CD4-positive, alpha-beta T cell treated with Interferon gamma for 1 hour (primary cell): ENCODE results near the gene INKA2.
"Not testable (repeated sequence)": the region's sequence is repeated elsewhere in the genome, so short reads cannot be mapped to it uniquely, and the experiment has no call there.

Experiments
- DNase-seq: peaks from one replicate; pipeline ENCODE4 v3.0.0-alpha.2; 2020

The INKA2 gene

DNA sequence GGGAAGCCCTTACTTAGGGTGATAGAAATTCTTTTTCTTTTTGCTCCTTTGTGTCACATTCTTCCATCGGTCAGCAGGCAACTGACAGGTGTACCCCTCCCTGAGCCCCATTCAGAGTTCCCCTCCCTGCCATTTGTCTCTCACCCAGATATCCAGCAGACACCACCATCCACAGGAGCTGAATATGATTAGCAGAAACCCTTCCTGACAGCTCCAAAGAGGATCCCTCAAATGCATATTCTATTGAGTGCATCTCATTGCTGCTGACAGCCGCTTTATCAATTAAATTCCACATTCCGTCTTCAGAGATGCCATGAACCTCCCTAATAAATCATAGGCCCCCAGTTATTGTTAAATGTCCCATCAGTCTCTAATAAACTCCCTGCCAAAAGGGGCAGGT is 10.4 kb upstream of the INKA2 start:
- DNase-seq, result no peak

DNA sequence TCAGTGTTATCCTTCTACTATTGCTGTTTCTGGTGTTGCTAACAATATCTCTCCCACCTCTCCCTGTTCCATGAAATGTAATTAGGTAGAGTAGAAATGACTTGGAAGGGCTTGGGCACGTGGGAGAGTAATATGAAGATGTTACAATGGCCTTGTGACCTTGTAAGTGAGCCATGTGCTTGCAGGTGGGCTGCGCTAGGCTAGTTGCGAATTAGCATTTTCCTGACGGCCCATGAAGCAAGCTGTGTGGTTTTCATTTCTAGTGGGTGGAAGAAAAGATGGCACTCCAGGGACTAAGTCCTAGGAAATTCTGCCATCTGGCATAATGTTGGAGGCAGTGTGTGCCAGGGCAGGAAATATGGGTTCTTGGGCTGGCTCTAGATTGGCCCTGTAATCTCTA is 8.8 kb upstream of the INKA2 start:
- no peak for DNase-seq

DNA sequence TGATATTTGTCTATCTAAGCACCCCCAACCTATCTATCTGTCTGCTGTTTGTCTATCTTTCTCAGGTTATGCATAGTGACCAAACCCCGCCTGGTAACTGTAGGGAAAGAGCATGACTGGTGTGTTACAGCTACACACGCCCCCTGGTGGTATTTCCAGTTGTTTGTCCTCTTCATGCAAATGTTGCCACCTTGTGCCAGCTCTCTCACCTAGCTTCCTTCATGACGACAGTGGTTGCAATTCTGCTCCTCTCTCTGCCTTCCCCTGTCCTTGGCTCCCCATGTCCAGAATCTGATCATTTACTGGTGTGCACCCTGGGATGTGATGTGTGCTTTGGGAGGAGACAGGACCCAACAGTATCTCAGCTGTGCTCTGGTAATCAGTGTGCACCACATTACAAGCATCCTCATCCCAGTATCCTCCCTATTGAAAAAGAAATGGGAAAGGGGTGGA is 8.1 kb upstream of the INKA2 start:
- DNase-seq, result peak; percentile 67

DNA sequence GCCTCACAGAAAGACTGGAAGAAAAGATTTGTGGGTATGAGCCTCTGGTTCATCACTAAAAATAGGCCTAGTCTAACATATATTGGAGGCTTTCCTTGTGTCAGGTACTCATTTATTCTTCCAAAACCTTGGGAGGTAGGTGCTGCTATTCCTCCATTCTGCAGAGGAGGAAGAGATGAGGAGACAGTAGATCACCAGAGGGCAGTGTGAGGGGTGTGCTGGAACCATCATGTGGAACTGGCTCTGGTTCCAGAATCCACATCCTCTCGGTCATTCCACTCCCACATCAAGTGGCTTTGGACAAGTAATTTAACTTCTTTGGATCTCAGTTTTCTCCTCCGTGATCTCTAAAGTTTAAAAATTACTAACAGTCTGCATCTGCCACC is 7.4 kb upstream of the INKA2 start:
- DNase-seq, result no peak

DNA sequence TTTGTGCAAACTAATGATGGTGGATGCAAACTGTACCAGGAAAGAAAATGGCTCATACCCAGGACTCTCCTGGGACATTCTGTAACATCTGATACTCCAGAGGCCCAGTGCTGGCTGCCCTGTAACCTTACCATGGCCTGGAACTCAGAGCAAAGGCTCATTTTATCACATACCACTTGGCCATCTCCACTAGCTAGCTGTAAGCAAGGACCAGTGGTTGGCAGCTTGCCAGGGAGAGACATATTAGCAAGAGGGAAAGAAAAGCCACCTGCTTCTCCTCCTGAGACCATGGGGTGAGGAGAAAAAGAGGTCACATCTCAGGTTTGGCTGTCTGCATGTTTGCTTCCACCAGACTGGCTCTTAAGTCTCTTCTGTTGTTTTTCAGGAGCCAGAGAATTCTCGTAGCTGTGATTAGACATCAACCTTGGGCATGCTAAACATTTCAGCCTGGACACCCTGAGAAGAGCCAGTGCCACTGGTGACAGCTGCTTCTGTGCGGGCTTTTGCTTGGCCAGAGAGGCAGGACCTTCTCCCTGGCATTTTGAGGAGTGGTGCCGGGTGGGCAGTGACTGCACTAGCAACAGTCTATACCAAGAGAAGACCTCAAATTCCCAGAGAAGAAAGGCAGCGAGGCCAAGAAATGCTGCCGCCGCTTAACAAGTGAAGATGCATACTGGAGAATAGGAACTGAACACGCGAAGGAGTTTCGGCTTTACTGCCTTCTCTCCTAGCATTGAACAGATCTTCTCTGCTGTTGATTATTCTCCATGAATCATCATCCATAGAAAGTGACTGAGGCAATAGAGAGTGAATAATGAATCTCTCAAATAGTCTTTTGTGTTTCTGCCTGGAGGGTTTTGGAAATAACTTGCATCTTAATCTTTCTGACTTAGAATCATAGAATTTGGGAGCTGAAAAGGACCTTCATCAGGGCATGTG is 6.7 kb upstream of the INKA2 start:
- no peak for DNase-seq

DNA sequence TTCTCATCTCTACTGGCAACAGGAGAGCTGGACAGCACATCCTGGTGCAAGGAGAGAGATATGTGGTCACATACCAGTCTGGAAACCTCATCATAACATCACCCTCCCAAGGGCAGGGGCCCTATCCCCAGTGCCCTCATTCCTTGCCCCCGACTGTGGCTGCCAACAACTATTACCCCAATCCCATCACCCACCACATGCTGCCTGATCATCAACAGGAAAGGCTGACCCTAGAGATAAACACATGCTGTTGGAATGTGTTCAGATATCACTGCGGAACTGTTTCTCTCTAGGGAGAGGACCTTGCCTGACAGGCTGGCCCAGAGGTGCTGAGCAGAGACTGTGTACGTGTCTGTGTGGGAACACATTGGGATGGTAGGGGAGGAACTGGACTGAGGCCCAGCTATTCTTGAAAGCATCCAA is 4.5 kb upstream of the INKA2 start:
- DNase-seq, result no peak

DNA sequence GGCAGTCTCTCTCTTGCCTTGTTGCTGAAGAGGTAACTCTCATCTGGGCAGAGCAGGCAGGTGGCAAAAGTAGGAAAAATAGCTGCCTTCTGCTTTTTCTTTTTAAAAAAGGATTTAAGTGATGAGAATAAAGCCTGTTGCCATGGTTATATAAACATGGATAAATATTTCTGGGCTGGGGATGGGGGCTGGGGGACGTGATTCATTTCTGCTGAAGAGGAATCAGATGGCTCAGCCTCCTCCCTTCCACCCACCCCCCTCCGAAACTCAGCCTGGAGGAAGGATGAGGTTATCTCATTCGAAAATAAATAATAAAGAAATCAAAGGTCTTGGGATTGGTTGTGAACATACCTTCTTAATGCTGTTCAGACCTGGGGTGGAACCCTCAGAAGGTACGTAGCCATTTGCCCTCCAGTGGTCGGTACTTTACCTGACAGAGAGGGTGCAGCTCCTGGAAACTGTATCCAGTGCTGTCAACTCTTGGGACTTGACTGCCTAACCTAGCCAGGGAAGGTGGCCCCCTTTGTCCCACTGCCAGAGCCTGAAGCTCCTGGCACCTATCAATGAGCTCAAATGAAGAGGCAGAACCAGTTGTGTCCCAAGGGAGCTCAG is 3.8 kb upstream of the INKA2 start:
- DNase-seq, result no peak

DNA sequence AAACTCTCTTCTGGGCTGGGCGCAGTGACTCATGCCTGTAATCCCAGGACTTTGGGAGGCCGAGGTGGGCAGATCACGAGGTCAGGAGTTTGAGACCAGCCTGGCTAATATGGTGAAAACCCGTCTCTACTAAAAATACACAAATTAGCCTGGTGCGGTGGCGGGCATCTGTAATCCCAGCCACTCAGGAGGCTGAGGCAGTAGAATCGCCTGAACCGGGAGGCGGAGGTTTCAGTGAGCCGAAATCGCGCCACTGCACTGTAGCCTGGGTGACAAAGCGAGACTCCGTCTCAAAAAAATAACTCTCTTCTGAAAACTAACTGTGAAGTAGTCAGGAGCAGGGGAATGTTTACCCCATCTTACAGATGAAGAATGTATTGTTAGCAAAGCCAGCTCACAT is 3.1 kb upstream of the INKA2 start:
- not testable (repeated sequence) for DNase-seq

DNA sequence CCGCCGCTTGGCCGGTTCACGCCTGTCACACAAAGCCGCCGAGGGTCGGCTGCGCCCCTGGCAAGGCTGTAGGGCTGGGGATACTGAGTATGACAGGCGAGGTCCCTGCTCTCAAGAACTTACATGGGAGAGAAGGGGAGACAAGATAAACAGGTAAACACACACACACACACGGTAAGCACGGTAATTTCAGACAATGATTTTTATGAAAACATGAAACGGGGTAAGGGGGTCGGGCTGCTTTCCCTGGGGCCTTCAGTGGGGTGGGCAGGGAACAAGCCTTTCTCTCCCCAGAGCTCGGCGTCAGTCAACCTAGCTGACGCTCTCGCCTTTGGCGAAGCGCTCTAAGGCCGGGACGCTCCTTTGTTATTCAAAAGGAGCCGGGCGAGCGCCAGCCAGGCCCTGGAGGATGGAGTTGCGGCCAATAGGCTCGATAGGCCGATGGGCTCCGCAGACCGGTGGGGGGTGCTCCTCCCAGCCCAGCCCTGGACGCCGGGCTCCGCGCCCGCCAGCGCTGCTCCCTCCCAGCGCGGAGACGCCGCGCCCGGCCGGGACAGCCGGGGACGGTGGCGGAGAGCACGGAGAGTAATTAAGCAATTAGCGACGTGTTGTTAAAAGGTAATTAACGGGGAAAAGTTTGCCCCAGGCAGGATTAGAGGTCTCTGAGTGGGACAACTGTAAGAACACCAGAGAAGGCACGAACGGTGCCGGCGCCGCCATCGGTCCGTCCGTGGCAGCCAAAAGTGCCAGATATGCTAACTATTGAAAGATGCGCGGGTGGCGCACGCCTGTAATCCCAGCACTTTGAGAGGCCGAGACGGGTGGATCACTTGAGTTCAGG is 950 bp upstream of the INKA2 start:
- DNase-seq, result no peak

DNA sequence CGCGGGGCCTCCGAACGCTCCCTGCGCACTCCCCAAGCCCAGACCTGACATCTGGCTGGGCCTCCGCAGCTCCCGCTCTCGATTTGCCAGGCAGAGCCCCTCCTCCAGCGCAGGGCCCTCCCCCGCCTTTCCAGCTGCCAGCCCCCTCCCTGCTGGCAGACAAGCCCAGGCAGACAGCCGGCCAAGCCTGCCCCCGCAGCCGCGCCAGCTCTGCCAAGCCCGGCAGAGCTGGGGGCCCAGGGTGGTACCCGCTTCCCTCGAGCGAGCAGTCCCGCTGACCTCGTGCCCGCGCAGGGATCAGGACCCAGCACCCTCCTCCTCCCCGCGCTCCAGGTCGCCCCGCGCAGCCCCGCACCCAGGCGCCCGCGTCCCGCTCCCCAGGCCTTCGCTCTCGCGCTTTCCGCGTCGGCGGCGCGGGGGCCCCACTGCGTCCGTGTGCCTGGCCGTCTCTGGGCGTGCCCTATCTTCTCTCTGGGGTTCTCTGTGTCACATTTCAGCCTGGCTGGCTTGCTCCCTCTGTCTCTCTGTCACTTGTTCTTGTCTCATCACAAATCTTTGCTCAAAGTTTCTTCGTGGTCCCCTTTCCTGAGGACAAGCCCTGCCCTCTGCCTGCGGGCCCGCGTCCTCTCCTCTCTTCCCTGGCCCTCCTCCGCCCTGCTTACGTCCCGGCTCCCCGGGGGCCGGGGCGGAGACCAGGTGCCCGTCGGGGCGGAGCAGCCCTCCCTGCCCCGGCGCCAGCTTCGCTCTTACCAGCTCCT is 580 bp downstream of the INKA2 start:
- DNase-seq, result peak; percentile 54

DNA sequence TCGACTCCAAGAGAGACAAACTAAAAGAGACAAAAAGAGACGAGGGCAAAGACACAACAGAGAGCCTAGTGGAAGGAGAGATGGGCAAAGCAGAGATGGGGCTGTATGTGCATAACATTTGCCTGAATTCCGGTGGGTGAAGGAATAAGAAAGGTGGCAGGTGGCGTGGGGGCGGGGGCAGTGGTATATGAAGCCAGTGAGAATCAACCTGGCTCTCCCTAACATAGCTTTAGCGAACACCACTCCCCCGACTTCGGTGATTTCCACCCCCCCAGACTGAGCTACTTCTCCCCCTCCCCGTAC is 1.1 kb downstream of the INKA2 start:
- DNase-seq, result no peak

DNA sequence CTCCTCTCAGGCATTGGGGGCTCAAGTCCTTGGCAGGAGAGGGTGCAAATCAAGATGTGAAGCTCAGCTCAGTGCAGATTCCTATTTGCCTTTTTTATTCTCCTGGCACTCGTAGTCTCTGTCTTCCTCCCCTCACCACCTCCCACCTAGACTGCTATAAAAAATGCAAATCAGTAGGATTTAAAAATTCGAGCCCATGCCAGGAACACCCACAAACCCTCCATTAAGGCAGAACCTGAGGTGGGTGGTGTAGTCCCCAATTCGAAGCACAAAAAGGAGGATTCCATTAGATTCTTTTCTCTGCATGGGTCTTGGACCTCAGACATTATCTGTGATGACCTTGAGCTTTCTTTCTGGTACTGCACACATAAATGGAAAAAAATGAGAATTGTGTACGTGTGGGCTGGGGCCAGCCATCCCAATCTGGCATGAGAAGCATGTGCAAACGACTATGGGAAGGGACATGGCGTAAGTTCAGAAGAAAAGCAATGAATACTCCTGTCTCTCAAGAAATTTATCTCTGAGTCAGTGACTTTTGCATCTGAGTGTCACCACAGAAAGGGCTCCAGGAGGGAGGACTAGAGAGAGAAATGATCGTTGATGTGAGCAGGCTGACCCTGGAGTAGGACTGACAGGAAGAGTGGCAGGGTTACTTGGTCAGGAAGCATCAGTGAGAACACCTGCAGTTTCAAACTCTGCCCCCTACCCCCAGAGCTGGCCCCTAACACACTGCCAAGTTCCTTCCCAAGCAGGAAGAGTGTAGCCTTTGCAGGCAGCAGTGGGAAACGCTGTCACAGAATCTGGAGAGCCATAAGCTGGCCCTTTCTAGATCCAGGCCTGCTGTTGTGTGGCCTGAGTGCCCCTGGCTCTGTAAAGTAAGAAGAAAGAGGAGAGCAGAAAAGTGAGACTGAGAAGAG is 1.7 kb downstream of the INKA2 start:
- no peak for DNase-seq

DNA sequence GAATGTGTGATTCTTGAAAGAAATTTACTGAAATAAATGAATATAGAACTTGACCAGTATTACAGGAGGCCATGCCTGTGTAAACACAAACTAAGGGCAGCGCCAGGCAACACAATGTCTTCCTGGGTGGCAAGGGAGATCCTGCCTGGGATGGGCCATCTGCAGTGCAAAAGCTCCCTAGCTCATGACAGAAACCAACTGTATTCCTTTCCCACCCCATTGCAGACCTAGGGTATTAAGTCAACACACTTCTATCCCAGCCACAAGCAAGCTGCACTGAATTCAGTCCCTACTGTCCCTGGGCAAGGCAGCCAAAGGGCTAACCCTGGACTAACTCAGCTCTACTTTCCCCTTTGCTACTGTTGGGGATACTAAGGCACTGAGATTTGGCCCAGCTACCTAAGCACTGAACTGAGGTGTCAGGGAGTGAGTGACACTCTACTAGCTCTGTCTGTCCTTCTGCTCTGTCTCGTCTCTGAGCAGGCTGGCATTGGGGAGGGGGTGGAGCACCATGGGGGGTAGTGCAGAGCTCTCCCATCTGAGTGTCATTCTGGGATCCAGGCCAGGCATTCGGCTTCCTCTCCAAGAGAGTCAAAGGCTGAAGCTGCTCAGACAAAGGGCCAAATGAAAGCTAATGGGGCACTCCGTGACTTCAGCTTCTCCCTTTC is 2.5 kb downstream of the INKA2 start:
- DNase-seq, result no peak

DNA sequence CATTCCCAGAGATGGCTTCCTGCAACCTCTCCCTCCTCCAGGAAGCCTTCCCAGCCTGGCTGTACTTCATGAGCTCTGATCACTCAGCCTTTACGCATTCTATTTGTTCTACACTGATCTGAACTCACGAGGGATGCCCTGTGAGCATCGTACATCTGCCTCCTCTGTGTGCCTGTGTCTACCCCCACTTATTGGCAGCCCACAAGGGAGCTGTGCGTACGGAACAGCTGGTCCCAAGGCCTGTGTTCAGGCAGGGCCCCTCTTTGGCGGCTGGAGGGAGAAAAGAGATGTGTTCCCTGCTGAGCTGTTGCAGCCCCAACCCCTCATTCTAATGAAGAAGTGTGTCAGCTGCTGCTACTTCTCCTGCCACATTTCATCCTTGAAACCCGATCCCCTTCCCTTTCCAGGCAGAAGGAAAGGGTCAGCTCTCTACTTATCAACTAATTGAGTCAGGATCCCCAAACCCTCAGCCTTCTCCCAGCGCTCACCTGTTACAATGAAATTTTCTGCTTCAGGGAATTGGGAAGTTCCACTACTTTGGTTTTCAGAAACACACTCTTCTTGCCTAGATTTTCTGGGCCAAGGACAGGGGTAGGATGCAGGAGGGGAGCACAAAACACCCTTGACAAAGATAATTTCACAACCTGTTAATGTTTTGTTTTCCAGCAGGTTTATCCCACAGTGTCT is 3.2 kb downstream of the INKA2 start:
- no peak for DNase-seq

DNA sequence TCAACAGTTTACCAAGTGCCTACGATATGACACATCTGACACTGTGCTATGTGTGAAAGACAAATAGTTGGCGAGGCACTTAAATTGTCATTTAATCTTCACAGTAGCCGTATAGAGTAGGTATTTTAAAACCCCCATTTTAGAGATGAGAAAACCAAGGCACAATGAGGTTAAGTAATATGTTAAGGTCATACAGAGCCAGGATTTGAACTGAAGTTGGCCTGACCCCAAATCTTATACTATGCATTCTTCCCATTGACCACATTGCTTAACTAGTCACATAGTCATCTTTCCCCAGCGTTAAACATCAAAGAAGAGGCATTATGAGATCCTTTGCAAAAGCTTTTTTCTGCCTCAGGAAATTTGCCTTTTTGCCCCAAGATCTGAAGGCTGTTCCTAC is 3.9 kb downstream of the INKA2 start:
- no peak for DNase-seq

DNA sequence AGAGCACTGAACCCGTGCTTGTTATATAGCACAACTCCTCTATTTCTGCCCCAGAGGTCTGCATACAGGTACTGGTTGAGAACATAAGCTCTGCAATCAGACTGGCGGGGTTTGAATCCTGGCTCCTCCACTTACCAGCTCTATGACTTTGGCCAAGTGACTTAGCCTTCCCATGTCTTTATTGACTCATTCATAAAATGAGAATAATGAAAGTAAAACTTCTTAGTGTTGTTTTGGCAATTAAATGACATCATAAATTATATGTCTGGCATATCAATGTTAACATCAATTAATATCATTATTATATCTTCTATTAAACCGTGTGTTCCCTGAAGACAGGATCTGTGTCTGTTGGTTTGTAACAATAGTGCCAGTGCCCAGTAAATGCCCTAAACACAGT is 4.3 kb downstream of the INKA2 start:
- DNase-seq, result no peak

DNA sequence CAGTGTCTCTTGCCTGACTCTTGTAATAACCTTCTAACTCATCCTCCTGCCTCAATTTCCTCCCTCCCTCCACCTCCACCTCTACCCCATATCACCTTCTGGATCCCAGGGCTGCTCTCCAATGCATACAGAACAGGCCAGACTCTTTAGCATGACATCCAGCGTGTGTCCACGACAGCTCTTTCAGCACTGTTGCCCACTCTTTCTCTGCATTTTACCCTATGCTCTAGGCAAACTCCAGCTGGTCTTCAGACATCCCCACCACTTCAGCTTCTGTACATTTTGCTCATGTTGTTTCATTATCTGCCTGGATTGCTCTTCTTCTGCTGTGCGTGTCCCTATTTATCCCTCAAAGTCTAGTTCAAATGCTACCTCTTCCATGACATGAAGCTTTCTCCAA is 4.8 kb downstream of the INKA2 start:
- DNase-seq, result no peak

DNA sequence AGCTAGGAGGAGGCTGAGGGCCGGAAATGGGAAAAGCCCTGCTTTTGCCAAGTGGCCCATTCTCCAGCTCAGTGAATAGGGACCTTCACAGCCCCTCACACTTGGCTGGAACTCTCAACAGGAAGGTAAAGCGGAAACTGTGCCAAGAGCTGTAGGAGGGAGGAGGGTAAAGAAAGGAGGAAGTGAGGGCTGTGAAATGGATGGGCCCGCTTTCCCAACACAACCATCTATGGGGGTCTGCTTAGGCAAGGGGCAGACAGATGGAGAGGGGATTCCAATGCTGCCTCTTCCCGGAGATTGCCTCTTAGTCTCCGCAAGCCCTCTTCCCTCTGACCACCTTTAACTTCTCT is 5.2 kb downstream of the INKA2 start:
- DNase-seq, result no peak

DNA sequence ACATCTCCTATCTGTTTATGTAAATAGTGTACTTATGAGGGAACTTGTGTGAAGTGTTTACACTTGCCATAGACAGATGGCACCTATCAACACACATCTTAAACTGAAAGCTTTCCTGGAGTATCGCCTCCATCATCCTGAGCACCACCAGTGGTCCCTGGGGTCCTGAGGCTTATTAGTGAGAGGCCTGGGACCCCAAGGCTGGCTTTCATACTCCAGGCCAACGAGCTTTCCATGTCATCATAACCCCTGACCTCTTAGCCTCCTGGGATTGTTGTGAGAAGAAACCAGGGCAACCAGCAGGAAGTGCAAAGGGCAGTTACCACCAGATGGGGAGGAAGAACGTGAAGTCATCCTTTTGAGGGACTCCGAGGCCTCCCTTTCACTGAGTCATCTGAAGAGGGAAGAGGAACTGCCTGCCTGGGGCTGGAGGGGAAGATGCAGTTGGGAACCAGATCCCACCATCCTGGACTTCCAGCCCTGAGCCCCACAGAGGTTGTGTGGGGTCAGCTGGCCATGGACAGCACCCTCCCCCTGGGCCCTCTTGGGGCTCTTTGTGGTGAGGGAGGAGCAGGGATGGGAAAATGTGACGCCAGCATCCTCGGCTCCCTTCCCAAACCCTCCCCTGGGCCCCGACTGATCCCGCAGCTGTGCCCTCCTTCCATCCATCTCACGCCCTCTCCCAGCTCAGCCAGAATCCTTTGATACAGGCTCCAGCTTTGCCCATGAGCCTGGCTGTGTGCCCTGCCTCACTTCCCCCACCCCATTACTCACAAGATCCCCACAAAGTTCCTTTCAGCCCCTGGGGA is 5.8 kb downstream of the INKA2 start:
- DNase-seq, result peak; percentile 75

DNA sequence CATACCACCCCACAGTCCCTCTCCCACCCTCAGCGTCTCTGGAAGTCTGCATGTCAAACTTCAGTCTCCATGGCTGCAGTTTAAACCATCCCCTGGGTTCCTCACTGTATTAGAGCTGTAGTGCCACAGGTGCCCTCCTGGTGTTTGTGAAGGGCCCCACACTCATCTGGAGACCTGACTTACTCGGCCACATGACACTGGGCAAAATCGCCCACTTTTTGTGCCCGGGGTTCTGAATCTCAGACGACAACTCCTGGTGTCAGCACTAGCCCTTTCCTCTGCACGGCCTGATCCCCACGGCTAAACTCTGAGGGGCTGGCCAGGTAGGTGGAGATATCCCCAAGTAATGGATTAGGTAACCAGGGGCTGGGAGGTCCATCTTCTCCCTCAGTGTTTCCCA is 6.5 kb downstream of the INKA2 start:
- no peak for DNase-seq
